ENCODE data around the gene PORCN.

DNA sequence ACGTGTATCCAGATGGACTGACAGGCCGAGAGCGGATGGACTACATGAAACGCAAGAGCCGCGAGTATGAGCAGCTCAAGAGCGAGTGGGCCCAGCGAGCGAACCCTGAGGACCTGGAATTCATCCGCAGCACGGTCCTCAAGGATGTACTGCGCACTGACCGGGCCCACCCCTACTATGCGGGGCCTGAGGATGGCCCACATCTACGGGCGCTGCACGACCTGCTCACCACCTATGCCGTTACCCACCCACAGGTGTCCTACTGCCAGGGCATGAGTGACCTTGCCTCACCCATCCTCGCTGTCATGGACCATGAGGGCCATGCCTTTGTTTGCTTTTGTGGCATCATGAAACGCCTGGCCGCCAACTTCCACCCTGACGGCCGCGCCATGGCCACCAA lies 50.8 kb downstream of the PORCN start:
- TF ChIP-seq NR2F2 (IDR thresholded peaks at IDR 0.05), result no peak
- TF ChIP-seq, protein P1, sequence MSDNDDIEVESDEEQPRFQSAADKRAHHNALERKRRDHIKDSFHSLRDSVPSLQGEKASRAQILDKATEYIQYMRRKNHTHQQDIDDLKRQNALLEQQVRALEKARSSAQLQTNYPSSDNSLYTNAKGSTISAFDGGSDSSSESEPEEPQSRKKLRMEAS (IDR thresholded peaks at IDR 0.05), result no peak
- no peak for TF ChIP-seq YY1 (IDR thresholded peaks at IDR 0.05)
- no peak for TF ChIP-seq EGR1 (IDR thresholded peaks at IDR 0.05; ENCODE audit: low read depth in 2 of 2)
- no peak for TF ChIP-seq TAF1 (conservative IDR thresholded peaks at IDR 0.05)

Data from liver (tissue), 2 donors.